GM19328 (cell line): ENCODE measurements around the gene NDUFB11.

Source experiments
- ATAC-seq: cut with Tn5 transposase; IDR thresholded peaks from one replicate; pipeline ENCODE4 v1.9.1; 2021; ENCODE audit warnings: mild to moderate bottlenecking, moderate library complexity; ENCODE audit not compliant: unreplicated experiment

Gene NDUFB11

GRCh38 chrX:47144626-47145394 is at the start of gene NDUFB11, which contains the start of gene RBM10:
Gene NDUFB11 (minus strand): TSS chrX:47144702. CDS start chrX:47144679, 23 bp downstream.
Gene RBM10 (plus strand): TSS chrX:47145221. CDS start chrX:47147482, 2,261 bp downstream.
- ATAC-seq = peak; percentile 88

GRCh38 chrX:47193475-47194193 is 49.1 kb upstream of the NDUFB11 start, which contains the start of gene UBA1:
Gene UBA1 (plus strand): TSS chrX:47193829. CDS start chrX:47198803, 4,974 bp downstream.
- peak; percentile 82 for ATAC-seq

- ATAC-seq = no peak
Observed at GRCh38 chrX:47191806-47192401, 47.4 kb upstream of the NDUFB11 start.

- ATAC-seq = no peak
Observed at GRCh38 chrX:47191331-47191730, 46.8 kb upstream of the NDUFB11 start.

GRCh38 chrX:47190445-47191269 is 46.2 kb upstream of the NDUFB11 start:
- peak; percentile 43 for ATAC-seq

GRCh38 chrX:47189906-47190305 is 45.4 kb upstream of the NDUFB11 start:
- no peak for ATAC-seq

GRCh38 chrX:47187106-47187677 is 42.7 kb upstream of the NDUFB11 start:
- no peak for ATAC-seq

GRCh38 chrX:47186096-47186740 is 41.7 kb upstream of the NDUFB11 start:
- no peak for ATAC-seq

GRCh38 chrX:47185241-47185640 is 40.7 kb upstream of the NDUFB11 start:
- no peak for ATAC-seq

- no peak for ATAC-seq
Observed at GRCh38 chrX:47184486-47184885, 40.0 kb upstream of the NDUFB11 start.

- no peak for ATAC-seq
Observed at GRCh38 chrX:47182106-47182700, 37.7 kb upstream of the NDUFB11 start.

- no peak for ATAC-seq
Observed at GRCh38 chrX:47181301-47181700, 36.8 kb upstream of the NDUFB11 start.

GRCh38 chrX:47180346-47180745 is 35.8 kb upstream of the NDUFB11 start:
- ATAC-seq = no peak

- no peak for ATAC-seq
Observed at GRCh38 chrX:47179928-47180255, 35.4 kb upstream of the NDUFB11 start.

- no peak for ATAC-seq
Observed at GRCh38 chrX:47179221-47179927, 34.9 kb upstream of the NDUFB11 start.

- ATAC-seq = no peak
Observed at GRCh38 chrX:47178337-47178736, 33.8 kb upstream of the NDUFB11 start.

- no peak for ATAC-seq
Observed at GRCh38 chrX:47177079-47177478, 32.6 kb upstream of the NDUFB11 start.

- no peak for ATAC-seq
Observed at GRCh38 chrX:47176101-47176740, 31.7 kb upstream of the NDUFB11 start.

GRCh38 chrX:47175588-47175980 is 31.1 kb upstream of the NDUFB11 start:
- no peak for ATAC-seq
